ELR (cell line): ENCODE data around the gene D2HGDH.
"Not testable (repeated sequence)": the region's sequence is repeated elsewhere in the genome, so short reads cannot be mapped to it uniquely, and the experiment has no call there.

Experiments used
- DNase-seq: peaks from one replicate; pipeline ENCODE4 v3.0.0-alpha.2; 2015; ENCODE audit warnings: low read depth

D2HGDH gene

DNA sequence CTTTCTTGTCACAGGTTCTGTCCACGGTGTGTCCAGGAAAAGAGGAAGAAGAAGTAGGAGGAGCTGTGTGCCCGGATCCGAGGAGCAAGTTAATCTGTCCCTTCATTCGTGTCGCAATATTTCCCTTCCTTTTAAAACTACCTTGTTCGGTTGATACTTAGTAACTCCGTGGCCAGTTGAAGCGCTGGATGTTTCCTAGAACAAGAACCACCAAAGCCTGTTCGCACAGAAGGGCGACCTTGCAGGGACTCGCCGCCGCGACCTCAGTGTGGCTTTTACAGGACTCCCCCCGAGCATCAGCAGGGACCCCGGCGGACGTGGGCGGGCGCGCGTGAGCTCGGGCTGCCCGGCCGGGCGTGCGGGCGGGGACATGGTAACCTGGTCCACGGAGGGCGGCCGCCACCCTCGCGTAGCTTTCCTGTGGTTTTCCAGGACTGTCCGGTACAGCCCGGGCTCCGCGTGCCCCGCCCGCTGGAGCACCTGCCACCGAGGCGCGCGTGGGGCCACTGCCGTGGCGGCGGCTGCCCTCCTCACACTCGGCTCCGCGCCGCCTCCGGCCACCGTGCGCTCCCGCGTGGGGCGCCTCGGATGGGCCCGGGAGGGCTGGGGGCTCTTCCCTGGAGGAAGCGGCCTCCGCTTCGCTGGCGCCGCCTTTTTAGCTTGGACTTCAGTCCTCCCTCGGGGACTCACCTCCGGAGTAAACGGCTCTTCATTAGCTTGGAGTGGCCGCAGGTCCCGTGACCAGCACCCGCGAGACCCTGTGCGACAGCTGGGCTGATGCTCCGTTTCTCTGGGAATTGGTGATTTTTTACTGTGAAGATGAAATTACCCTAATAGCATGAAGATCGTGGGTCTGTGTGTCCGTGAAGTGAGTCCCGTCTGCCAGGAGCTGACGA is 9.2 kb upstream of the D2HGDH start:
- no peak for DNase-seq

DNA sequence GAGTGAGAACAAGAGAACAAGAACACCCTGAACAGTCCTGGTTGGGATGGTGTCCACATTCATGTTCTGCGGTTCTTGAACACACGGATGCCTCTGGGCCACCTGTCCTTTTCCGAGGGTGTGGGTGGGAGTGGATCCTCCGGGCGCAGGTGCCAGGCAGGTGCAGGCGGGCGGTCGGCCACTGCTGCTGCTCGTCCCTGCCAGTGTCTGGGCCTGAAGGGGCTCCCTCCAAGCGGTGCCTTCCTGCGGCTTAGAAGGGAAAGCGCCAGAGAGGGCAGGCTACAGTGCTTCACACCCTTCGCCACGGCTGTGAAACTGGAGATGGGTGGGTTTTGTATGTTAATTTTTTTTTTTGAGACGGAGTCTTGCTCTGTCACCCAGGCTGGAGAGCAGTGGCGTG is 8.0 kb upstream of the D2HGDH start:
- DNase-seq = no peak

DNA sequence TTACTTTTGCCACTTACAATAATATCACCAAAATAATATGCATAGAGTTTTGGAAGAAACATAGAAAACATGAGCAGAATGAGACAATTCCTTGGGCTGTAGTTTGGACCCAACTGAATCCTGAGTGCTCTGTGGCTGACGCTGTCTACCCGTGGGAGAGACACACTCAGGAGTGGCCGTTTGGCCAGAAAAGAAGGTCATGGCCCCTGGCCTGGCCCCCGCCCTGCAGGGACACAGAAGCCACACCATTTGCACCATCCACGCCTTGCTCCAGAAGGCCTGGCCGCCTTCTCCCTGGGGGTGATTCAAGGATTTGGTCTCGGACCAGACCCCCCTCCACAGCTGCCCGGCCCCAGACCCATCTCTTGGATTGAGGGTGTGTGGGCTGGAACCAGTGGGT is 6.4 kb upstream of the D2HGDH start:
- no peak for DNase-seq

DNA sequence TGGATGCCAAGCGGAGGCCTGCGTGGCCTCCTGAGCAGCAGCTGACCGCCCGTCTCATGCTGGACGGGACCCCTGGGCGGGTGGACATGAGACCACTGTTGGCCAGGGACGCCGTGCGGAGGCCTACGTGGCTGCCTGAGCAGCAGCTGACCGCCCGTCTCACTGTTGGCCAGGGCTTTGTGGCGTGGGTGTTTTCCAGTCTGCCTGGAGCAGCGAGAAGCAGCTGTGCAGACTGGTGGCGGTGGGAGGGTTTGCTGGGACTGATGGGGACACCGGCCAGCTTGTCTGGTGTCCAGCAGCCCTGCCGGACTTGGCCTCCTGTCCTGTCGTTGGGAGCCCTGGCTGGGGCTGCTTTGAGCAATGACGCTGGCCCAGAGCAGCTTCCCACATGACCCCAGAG is 5.8 kb upstream of the D2HGDH start:
- no peak for DNase-seq

DNA sequence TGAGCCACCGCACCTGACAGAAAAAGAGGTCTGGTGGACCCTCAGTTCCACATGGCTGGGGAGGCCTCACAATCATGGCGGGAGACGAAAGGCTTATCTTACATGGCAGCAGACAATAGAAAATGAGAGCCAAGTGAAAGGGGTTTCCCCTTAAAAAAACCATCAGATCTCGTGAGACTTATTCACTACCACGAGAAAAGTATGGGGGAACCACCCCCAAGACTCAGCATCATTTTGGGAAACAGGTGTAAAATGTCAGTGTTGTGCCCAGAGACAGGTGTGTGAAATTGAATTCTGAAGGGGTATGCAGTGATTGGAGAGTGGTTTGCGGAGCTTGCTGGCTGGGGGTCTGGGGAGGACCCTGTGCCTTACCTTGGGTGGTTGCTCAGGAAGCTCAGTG is 4.6 kb upstream of the D2HGDH start:
- no peak for DNase-seq

DNA sequence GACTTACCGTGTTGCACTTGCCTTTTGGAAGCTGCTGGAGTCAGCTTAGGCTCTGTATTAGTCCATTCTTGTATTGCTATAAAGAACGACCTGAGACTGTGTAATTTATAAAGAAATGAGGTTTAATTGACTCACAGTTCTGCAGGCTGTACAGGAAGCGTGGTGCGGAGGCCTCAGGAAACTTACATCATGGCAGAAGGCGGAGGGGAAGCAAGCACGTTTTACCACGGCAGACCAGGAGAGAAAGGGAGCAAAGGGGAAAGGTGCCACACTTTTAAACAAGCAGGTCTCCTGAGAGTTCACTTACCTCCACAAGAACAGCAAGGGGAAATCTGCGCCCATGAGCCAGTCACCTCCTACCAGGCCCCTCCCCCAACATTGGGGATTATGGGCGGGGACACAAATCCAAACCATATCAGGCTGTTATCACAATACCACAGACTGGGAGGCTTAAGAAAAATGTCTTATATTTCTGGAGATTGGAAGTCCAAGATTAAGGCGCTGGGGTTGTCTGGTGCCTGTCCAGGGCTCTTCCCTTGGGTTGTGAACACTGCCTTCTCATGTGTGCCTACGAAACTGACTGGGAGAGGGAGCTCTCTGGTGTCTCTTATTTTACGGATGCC is 3.6 kb upstream of the D2HGDH start:
- DNase-seq = no peak

DNA sequence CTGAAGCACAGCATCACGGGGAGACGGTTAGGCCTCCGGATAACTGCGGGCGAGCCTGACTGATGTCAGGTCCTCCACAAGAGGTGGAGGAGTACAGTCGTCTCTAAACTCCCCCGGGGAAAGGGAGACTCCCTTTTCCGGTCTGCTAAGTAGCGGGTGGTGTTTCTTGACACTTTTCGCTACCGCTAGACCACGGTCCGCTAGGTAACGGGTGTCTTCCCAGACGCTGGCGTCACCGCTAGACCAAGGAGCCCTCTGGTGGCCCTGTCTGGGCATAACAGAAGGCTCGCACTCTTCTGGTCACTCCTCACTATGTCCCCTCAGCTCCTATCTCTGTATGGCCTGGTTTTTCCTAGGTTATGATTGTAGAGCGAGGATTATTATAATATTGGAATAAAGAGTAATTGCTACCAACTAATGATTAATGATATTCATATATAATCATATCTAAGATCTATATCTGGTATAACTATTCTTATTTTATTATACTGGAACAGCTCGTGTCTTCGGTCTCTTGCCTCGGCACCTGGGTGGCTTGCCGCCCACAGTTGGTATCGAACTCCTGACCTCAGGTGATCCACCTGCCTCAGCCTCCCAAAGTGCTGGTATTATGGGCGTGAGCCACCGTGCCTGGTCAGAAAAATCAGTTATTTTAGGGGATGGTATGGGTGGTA is 1.8 kb upstream of the D2HGDH start:
- peak; percentile 50 for DNase-seq

DNA sequence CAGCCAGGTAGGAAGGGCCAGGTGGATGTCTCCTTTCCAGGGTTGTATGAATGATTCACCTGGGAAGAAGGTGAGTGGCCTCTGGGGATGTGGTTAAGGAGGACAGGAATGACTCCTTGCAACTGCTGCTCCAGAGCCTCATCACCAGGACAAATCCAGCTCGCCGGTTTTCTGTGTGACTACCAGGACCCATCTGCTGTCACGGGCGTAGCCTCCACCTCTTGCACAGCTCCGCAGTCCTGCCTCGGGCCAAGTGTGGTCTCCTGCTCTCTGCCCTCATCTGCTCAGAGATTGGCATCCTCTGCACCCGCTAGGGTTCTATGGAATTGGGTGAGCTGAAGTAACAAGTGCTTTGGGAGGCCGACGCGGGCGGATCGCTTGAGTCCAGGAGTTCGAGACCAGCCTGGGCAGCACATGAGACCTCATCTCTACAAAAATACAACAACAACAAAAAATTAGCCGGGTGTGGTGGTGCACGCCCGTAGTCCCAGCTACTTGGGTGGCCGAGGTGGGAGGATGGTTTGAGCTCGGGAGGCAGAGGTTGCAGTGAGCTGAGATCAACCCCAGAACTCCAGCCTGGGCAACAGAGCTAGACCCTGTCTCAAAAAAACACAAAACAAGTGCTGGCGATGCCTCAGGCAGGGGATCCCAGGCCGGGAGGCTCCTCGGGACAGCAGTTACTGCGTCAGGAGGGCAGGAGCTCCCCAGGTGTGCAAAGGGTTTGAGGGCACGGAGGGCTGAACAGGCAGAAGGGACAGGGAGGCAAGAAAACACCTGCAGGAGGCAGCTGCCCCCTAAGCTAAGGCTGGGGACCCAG is 831 bp upstream of the D2HGDH start:
- no peak for DNase-seq

DNA sequence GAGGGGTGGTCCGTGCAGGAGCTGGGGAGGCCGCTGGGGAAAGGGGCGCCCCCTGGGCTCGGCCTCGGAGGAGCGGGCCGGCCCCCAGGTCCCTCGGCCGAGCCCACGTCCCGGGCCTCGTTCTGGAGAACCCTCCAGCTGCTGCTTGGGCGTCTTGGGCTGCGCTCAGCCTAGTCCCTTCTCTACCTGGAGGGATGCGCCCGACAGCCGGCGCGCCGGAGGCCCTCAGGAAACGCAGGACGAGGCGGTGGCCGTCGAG is 293 bp upstream of the D2HGDH start:
- no peak for DNase-seq

DNA sequence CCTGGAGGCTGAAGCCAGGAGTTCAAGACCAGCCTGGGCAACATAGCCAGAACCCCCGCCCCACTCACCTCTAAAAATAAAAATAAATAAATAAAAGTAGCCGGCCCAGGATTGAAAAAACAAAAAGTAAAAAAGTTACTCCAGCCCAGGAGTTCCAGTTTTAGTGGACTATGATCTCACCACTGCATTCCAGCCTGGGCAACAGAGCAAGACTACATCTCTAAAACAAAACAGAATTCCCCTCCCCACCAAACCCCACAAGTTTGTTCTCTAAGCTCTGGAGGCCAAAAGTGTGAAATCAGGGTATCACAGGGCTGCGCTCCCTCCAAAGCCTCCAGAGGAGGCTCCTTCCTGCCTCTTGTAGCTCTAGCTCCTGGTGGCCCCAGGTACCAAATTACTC is 1.7 kb downstream of the D2HGDH start:
- no peak for DNase-seq

DNA sequence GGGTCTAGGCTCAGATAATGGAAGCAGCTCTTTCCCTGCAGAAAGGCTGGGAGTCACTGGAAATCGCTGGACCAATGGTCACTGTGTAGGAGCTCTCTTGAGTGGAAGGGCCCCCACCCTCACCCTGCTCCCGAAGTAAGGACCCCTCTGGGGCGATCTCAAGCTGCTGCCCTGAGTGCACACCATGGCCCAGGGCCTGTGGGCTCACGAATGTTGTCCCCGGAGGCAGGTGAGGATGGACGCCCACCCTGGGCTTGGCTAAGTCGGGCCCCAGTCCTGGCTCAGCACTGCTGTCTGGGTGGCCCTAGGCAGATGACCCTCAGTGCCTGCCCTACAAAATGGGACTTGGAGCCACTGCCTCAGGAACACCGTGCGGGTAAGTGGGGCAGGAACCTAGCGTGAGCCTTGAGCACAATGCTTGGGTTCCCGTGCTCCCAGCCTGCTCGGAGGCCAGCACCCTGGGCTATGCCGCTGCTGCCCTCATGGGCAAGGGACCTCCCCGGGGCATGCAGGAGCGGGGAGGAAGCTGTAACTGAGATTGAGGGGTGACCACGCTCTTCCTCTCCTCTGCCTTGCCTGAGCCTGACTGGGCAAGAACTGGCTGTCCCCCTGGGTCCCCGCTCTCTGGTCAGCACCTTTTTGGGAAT is 3.7 kb downstream of the D2HGDH start:
- DNase-seq = no peak

DNA sequence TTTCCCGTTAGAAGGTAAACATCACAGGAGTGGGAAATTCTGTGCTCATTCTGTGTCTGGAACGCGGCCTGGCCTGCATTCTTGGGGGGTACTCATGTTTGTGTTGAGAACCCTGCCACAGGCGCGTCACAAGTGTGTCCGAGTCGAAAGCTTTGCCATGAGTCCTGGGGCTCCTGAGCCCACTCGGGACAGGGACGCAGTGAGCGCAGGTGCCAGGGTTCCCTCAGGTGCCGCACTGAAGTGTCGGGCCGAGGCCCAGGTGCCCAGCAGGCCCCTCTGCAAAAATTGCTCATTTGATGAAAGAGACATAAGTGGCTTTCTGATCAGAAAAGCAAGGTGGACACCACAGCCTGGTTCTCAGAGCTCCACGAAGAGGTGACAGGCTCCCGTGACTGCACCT is 4.7 kb downstream of the D2HGDH start:
- DNase-seq = no peak

DNA sequence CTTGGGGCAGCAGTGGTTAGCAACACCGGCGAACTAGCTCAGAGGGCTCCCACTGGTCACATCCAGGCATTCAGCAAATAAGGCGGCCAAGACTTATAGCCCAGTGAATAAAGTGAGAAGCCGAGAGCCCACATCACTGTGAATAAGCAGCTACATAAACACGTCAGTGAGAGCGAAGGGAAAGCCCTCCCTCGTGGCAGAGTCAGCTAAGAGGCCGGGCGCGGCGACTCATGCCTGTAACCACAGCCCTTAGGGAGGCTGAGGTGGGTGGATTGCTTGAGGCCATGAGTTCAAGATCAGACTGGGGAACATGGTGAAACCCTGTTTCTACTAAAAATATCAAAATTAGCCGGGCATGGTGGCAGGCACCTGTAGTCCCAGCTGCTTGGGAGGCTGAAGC is 5.2 kb downstream of the D2HGDH start:
- peak; percentile 69 for DNase-seq

DNA sequence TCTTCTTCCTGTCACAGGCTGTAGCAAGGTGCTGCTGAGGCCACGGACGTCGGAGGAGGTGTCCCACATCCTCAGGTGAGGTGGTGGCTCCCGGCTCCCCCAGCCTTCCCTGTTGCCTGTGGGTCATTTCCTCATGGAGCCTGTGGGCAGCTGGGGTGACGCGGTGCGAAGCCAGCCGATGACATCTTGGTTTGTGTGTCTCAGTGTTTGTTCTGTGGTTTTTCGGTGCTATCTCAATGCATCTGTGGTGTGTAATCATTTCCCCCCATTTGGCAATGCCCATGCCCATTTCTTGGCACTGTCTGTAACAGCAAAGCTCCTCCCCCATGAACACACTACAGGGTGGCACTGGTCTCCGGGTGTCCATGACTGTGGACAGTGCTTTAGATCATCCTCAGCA is 6.6 kb downstream of the D2HGDH start:
- peak; percentile 33 for DNase-seq

DNA sequence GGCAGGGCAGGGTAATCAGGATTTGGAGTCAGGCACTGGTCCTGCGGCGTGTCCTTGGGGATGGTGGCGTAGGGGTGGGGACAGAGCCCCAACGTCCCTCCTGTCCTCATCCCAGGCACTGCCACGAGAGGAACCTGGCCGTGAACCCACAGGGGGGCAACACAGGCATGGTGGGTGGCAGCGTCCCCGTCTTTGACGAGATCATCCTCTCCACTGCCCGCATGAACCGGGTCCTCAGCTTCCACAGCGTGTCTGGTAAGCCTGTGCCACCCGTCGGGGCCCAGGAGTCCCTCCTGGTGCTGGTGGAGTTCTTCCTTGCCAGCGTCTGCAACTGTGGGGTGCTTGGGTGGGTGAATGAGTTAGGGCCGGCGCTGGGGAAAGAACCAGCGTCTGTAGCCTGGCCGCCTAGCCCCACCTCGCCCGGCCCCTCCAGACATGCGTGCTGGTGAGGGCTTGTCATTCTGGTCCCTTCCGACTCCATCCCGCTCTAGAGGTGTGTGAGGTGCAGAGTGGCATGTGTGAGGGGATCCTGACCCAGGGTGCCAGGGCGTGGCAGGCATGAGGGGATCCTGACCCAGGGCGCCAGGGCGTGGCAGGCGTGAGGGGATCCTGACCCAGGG is 8.0 kb downstream of the D2HGDH start:
- no peak for DNase-seq

DNA sequence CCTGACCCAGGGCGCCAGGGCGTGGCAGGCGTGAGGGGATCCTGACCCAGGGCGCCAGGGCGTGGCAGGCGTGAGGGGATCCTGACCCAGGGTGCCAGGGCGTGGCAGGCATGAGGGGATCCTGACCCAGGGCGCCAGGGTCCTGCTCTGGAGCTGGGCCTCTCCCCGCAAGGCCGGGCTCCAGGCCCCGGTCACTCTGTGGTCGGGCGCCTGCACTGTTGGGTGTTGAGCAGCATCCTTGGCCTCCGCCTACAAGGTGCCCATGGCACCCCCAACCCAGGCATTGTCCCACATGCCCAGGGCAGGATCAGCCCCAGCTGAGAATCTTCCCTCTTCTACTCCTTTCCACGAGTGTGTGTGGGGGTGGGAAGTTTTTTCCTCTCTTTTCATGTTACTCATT is 8.6 kb downstream of the D2HGDH start:
- not testable (repeated sequence) for DNase-seq

DNA sequence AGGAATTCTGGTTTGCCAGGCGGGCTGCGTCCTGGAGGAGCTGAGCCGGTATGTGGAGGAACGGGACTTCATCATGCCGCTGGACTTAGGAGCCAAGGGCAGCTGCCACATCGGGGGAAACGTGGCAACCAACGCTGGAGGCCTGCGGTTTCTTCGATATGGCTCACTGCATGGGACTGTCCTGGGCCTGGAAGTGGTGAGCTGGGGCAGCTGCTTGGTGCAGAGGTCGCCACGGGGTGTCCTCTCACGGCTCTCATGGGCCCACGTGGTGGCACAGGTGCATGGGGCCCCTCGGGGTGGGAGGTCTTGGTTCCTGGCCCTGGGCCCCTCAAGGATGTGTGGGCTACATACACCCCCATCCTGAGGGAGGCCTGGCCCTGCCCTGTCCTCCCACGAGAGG is 9.2 kb downstream of the D2HGDH start:
- no peak for DNase-seq

DNA sequence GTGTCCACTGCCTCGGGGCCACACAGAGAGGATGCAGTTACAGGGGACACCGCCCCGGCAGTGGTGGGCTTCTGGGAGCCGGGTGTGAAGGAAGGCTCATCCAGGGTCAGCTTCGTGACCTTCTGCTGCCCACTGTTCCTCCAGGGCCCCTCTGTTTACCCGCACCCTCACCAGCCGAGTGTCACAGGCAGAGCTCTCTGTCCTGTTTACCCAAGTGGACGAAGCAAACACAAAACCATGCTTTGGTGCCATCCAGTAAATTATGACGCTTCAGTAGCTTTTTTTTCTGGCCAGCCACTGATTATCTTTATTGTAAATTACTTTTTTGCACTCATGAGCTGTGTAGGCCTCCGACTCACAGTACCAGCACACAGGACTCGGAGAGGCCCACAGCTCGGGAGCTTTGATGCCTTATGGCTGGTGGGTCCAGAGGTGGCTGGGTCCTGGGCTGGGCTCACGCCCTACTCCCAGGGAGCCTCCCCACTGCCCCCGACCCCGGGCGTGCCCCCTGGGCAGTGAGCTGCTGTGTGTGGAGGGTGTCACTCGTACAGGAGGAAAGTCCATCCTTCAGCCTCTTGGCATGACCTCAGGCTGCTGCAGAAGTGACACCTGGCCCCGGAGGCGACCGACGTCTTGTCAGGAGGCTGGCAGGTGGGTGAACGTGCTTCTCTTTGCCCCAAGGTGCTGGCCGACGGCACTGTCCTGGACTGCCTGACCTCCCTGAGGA is 9.8 kb downstream of the D2HGDH start:
- no peak for DNase-seq

DNA sequence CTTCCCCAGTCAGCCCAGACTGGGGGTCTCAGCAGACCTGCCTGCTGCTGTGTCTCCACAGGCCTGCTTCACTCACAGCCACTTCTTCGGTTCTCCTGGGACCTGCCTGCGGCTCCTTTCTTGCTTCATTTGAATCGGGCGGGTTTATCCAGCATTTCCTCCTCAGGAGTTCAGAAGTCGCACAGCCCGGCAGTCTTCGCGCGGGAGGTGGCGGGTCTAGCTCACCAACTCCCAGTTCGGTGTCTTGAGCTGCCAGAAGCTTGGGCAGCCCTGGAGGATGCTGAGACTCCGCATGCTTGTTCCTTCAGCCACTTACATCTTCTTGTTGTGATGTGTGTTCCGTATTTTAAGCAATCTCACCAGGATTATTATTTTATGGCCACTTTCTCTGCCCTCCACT is 10.8 kb downstream of the D2HGDH start:
- DNase-seq = no peak

DNA sequence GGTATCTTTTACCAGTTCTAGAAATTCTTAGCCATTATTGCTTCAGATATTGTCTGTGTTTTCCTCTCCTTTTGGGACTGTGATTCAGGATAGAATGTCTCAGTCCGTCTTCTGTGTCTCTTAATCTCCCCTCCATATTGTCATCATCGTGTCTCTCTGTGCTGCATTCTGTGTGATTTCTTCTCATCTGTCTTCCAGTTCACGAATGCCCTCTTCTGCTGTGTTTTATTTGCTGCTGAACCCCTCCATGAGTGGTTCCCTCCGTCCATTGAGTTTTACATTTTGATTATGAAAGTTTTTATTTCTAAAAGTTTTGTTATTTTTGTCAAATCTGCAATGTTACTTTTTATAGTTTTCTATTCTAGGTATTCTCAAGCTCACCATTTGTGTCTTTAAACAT is 11.7 kb downstream of the D2HGDH start:
- no peak for DNase-seq
